Neuronal stem cell (in vitro differentiated cells): ENCODE results near the gene PLXNA4.

ENCODE experiments used
- DNase-seq: peaks from one replicate; pipeline ENCODE4 v3.0.0-alpha.2; 2013; ENCODE audit warnings: low spot score
- H2AFZ ChIP-seq: one replicate; pipeline ENCODE4 v1.6.1; 2013; ENCODE audit warnings: mild to moderate bottlenecking, low read length, inconsistent platforms
- H2AK5ac ChIP-seq: 2 replicates; pipeline ENCODE4 v1.6.1; 2013; ENCODE audit warnings: low read depth, mild to moderate bottlenecking, inconsistent platforms, low read length, moderate library complexity, mixed read lengths
- H2BK120ac ChIP-seq: 2 replicates; pipeline ENCODE4 v1.6.1; 2013; ENCODE audit warnings: low read depth, mild to moderate bottlenecking, inconsistent platforms, low read length, moderate library complexity, mixed read lengths
- H2BK12ac ChIP-seq: one replicate; pipeline ENCODE4 v1.6.1; 2013; ENCODE audit warnings: low read length, inconsistent platforms
- H2BK15ac ChIP-seq: 2 replicates; pipeline ENCODE4 v1.6.1; 2013; ENCODE audit warnings: mild to moderate bottlenecking, low read length, inconsistent platforms, mixed read lengths
- H2BK5ac ChIP-seq: one replicate; pipeline ENCODE4 v1.6.1; 2013; ENCODE audit warnings: inconsistent platforms, mild to moderate bottlenecking, low read length, moderate library complexity
- H3K14ac ChIP-seq: one replicate; pipeline ENCODE4 v1.6.1; 2013; ENCODE audit warnings: low read length, inconsistent platforms
- H3K18ac ChIP-seq: 2 replicates; pipeline ENCODE4 v1.6.1; 2013; ENCODE audit warnings: low read length, inconsistent platforms
- H3K23ac ChIP-seq: 2 replicates; pipeline ENCODE4 v1.6.1; 2013; ENCODE audit warnings: low read depth, mild to moderate bottlenecking, mixed read lengths, low read length, inconsistent platforms; ENCODE audit not compliant: poor library complexity
- H3K27ac ChIP-seq: replicated peaks from 3 replicates; pipeline ENCODE4 v1.5.1; 2013; ENCODE audit warnings: low read length, inconsistent platforms
- H3K27me3 ChIP-seq, 3 experiments: 2 replicates each; pipeline ENCODE4 v1.6.1; 2013; ENCODE audit warnings: low read length in 3 of 3, mild to moderate bottlenecking in 2 of 3, inconsistent platforms in 1 of 3, low read depth in 1 of 3, mixed read lengths in 1 of 3, moderate library complexity in 1 of 3; ENCODE audit not compliant: control insufficient read depth in 3 of 3, insufficient read depth in 3 of 3
- H3K36me3 ChIP-seq, 2 donors: replicated peaks in 1 of 2; 2 replicates each; pipeline ENCODE4 v1.6.1; 2013; ENCODE audit warnings: low read length in 2 of 2; ENCODE audit not compliant: control insufficient read depth in 2 of 2, insufficient read depth in 2 of 2
- H3K4ac ChIP-seq: 2 replicates; pipeline ENCODE4 v1.6.1; 2013; ENCODE audit warnings: inconsistent platforms, mild to moderate bottlenecking, low read length, moderate library complexity
- H3K4me1 ChIP-seq, 2 donors: 1 replicate in 1 of 2; 2 replicates in 1 of 2; pipeline ENCODE4 v1.6.1; 2013; ENCODE audit warnings: low read length in 2 of 2, low read depth in 1 of 2; ENCODE audit not compliant: control insufficient read depth in 2 of 2, insufficient read depth in 1 of 2
- H3K4me2 ChIP-seq: one replicate; pipeline ENCODE4 v1.6.1; 2013; ENCODE audit warnings: mild to moderate bottlenecking, low read length, inconsistent platforms; ENCODE audit not compliant: insufficient read depth, poor library complexity, severe bottlenecking
- H3K4me3 ChIP-seq, 2 donors: 2 replicates each; pipeline ENCODE4 v1.5.1; 2013; ENCODE audit warnings: low read length in 2 of 2, mild to moderate bottlenecking in 2 of 2, inconsistent platforms in 1 of 2, moderate library complexity in 1 of 2
- H3K79me1 ChIP-seq: one replicate; pipeline ENCODE4 v1.6.1; 2013; ENCODE audit warnings: low read depth, mild to moderate bottlenecking, inconsistent platforms, low read length, moderate library complexity
- H3K9ac ChIP-seq: one replicate; pipeline ENCODE4 v1.6.1; 2013; ENCODE audit warnings: mild to moderate bottlenecking, low read depth, low read length, inconsistent platforms; ENCODE audit not compliant: poor library complexity
- H3K9me3 ChIP-seq, 2 donors: replicated peaks in 1 of 2; 2 replicates each; pipeline versions ENCODE3 to v1.6.1; 2013; ENCODE audit warnings: low read length in 2 of 2, mild to moderate bottlenecking in 2 of 2, inconsistent platforms in 1 of 2, low read depth in 1 of 2, mixed read lengths in 1 of 2, moderate library complexity in 1 of 2; ENCODE audit not compliant: control insufficient read depth in 2 of 2, insufficient read depth in 1 of 2
- H4K8ac ChIP-seq: one replicate; pipeline ENCODE4 v1.6.1; 2013; ENCODE audit warnings: low read depth, mild to moderate bottlenecking, inconsistent platforms, low read length, moderate library complexity
- H4K91ac ChIP-seq: one replicate; pipeline ENCODE4 v1.6.1; 2013; ENCODE audit warnings: low read length, low read depth, mild to moderate bottlenecking, inconsistent platforms; ENCODE audit not compliant: poor library complexity
- WGBS, 2 donors: extraction: QIAGEN DNeasy Blood & Tissue Kit; methylation state at CpG; one replicate each; pipeline ENCODE4 v1.1.7; 2013; ENCODE audit warnings: missing lambda C conversion rate in 2 of 2, mixed read lengths in 1 of 2; ENCODE audit not compliant: insufficient read length in 2 of 2, insufficient replicate concordance in 1 of 2; ENCODE audit errors: extremely low coverage in 2 of 2; 5-methylcytosine and 5-hydroxymethylcytosine counted together

The PLXNA4 gene

DNA sequence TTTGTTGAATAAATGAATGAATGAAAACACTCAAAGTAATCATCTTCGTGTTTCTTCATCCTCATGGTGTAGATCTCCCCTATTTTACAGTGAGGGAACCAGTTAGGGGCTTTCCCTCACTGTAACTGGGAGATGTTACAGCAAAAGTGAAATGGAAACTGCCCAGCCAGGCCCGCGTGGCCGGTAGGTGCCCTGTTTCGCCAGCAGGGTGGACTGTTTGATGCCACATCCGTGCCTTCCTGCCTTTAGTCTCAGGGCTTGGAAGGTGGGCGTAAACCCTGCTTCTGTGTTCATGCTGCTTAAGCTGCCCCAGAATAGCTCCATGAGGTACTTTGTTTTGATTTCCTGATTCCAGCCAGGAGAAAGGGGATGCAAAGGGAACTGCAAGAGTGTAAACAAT is 268.8 kb downstream of the PLXNA4 start:
- Histone ChIP-seq H4K8ac (no peak overlapping the region), H2BK5ac (no peak overlapping the region), H2BK120ac (no peak overlapping the region), H3K23ac (no peak overlapping the region), H3K4ac (no peak overlapping the region), H3K18ac (no peak overlapping the region), H3K4me2 (no peak overlapping the region), H2BK12ac (no peak overlapping the region), H3K9ac (no peak overlapping the region), H3K79me1 (no peaks in the 10 kb centered on the region), H3K27me3 (no peaks in the 10 kb centered on the region), H3K36me3 (no peaks in the 10 kb centered on the region), H3K27ac (no peak overlapping the region), H3K4me3 (no peak overlapping the region), H3K4me1 (peaks cover 0 to 10% of the 10 kb centered on the region in 2 donors), H4K91ac (no peak overlapping the region), H2BK15ac (no peak overlapping the region), H3K9me3 (no peaks in the 10 kb centered on the region), H3K14ac (no peak overlapping the region), H2AK5ac (no peak overlapping the region), H2AFZ (no peak overlapping the region)
- no peak for DNase-seq
- no CpG with 5 or more reads among the region's 7 CpGs for WGBS, 2 donors

DNA sequence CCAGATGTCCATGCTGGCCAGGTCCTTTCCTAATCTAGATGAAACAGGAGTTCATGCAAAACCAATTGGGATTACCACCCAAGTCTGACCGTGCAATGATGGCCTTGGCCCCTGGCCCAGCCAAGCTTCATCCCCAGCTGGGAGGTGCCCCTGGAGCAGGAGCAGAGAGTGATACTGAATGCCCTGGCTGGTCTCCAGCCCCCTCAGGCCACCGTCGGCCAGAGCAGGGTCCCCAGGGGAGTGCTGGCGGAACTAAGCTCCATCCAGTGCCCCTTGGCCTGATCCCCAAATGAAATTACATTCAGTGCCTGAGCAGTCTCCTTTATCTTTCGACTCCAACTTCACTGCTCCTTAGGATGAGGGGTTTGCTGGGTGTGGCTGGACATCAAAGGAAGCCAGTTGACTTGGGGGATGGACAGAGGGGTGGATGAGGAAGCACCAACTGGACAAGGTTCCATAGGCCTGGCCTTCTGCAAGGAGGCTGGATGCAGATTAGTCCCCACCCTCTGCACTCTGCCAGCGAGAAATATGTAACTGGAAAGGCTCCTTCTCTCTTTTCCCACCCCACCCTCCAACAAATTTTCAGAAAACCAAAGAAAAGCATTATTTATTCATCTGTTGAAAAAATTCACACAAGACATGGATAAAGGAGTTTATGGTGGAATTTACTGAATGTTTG is 275.5 kb downstream of the PLXNA4 start:
- Histone ChIP-seq H3K9ac (no peak overlapping the region), H3K18ac (peak overlapping the region; percentile 32), H2AK5ac (peak overlapping the region; percentile 4), H3K27me3 (no peaks in the 10 kb centered on the region), H3K4me2 (no peak overlapping the region), H2BK15ac (no peak overlapping the region), H3K27ac (no peak overlapping the region), H3K4ac (no peak overlapping the region), H3K79me1 (no peaks in the 10 kb centered on the region), H3K23ac (no peak overlapping the region), H2BK12ac (no peak overlapping the region), H3K36me3 (no peaks in the 10 kb centered on the region), H4K91ac (no peak overlapping the region), H3K9me3 (peaks cover 0 to 2% of the 10 kb centered on the region in 2 donors), H3K4me1 (peaks cover 0 to 1% of the 10 kb centered on the region in 2 donors), H3K4me3 (no peak overlapping the region), H3K14ac (peak overlapping the region; percentile 14), H2BK5ac (no peak overlapping the region), H2AFZ (no peak overlapping the region), H4K8ac (no peak overlapping the region), H2BK120ac (no peak overlapping the region)
- WGBS, 2 donors = no CpG with 5 or more reads among the region's 6 CpGs
- DNase-seq = no peak

DNA sequence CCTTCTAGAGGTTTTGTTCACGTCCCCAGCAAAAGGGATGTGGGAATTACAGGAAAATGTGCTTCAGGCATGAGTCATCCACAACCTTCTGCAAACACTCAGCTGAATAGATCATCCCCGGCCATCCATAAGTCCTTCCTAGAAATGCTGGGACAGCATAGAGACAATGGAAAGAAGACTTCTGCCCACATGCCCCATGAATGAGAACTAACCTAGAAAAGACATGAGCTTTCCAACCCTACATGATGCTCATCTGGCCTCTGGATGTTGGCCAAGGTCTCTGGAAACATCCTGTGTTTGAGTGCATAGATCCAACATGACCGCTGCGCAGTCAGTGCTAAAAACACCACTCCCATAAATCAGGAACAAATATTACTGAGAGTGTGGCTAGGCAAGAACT is 277.5 kb downstream of the PLXNA4 start:
- H2BK120ac ChIP-seq = no peak overlapping the region
- H3K18ac ChIP-seq = no peak overlapping the region
- H3K36me3 ChIP-seq = no peaks in the 10 kb centered on the region
- no peak overlapping the region for H4K8ac ChIP-seq
- H2BK15ac ChIP-seq = no peak overlapping the region
- no peak overlapping the region for H3K4me2 ChIP-seq
- H2AK5ac ChIP-seq = no peak overlapping the region
- H3K27ac ChIP-seq = no peak overlapping the region
- no peak overlapping the region for H2BK12ac ChIP-seq
- H2BK5ac ChIP-seq = no peak overlapping the region
- H3K9ac ChIP-seq = no peak overlapping the region
- no peak overlapping the region for H3K14ac ChIP-seq
- peaks cover 0 to 2% of the 10 kb centered on the region in 2 donors for H3K9me3 ChIP-seq
- H3K4me1 ChIP-seq = peaks cover 0 to 1% of the 10 kb centered on the region in 2 donors
- no peaks in the 10 kb centered on the region for H3K27me3 ChIP-seq
- no peak overlapping the region for H3K4me3 ChIP-seq
- no peak for DNase-seq
- no peak overlapping the region for H3K23ac ChIP-seq
- WGBS, 2 donors = no CpG with 5 or more reads among the region's 4 CpGs
- no peak overlapping the region for H3K4ac ChIP-seq
- H2AFZ ChIP-seq = no peak overlapping the region
- no peak overlapping the region for H4K91ac ChIP-seq
- H3K79me1 ChIP-seq = no peaks in the 10 kb centered on the region

DNA sequence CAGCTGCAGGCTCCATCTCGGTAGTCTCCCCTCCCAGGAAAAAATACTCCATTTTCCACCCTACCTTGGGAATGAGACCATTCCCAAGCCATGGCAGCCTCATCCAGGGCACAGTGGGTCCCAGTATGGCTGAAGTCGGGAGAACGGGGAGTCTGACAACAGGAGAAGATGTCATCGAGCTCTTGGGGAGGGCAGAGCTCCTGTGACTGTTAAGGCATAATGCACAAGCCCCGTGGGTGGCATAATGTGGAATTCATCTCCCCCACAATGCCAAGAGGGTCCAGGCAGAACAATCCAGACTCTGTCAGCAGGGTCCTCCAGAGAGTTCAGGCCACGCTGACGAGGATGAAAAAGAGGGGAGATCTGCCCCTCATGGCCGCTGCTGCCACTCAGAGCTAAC is 279.4 kb downstream of the PLXNA4 start:
- Histone ChIP-seq H3K27ac (no peak overlapping the region), H4K91ac (no peak overlapping the region), H3K4ac (no peak overlapping the region), H3K23ac (no peak overlapping the region), H3K79me1 (no peaks in the 10 kb centered on the region), H2AK5ac (no peak overlapping the region), H2BK15ac (no peak overlapping the region), H3K36me3 (no peaks in the 10 kb centered on the region), H4K8ac (no peak overlapping the region), H3K18ac (no peak overlapping the region), H2BK120ac (no peak overlapping the region), H3K14ac (no peak overlapping the region), H2AFZ (no peak overlapping the region), H3K9ac (no peak overlapping the region), H3K27me3 (no peaks in the 10 kb centered on the region), H2BK12ac (no peak overlapping the region), H3K4me2 (no peak overlapping the region), H2BK5ac (no peak overlapping the region), H3K4me1 (peaks cover 0 to 1% of the 10 kb centered on the region in 2 donors), H3K9me3 (peaks cover 0 to 2% of the 10 kb centered on the region in 2 donors), H3K4me3 (no peak overlapping the region)
- DNase-seq = no peak
- no CpG with 5 or more reads among the region's 8 CpGs for WGBS, 2 donors
